IPS-18c (cell line): ENCODE data around the gene IL1A.

Experiments
- H3K4me3 ChIP-seq: 2 replicates; pipeline ENCODE4 v1.7.0; 2013; ENCODE audit warnings: low read depth, mild to moderate bottlenecking, low read length, moderate library complexity; ENCODE audit not compliant: insufficient read depth
- H3K9me3 ChIP-seq: one replicate; pipeline ENCODE4 v1.6.1; 2013; ENCODE audit warnings: mild to moderate bottlenecking, low read length, moderate library complexity; ENCODE audit not compliant: control insufficient read depth, insufficient read depth

The IL1A gene

GRCh38 chr2:112821142-112821541 lies 36.8 kb upstream of the IL1A start:
- H3K4me3 ChIP-seq: no peak overlapping the region
- H3K9me3 ChIP-seq: peaks cover 2% of the 10 kb centered on the region

GRCh38 chr2:112820343-112820742 lies 36.0 kb upstream of the IL1A start:
- Histone ChIP-seq H3K9me3 (peaks cover 2% of the 10 kb centered on the region), H3K4me3 (no peak overlapping the region)

GRCh38 chr2:112819081-112819480 lies 34.8 kb upstream of the IL1A start:
- Histone ChIP-seq H3K4me3 (no peak overlapping the region), H3K9me3 (peaks cover 2% of the 10 kb centered on the region)

- Histone ChIP-seq H3K4me3 (no peak overlapping the region), H3K9me3 (peaks cover 2% of the 10 kb centered on the region)
Measured at GRCh38 chr2:112818094-112818902, 34.0 kb upstream of the IL1A start.

GRCh38 chr2:112817082-112817689 lies 32.9 kb upstream of the IL1A start:
- Histone ChIP-seq H3K4me3 (no peak overlapping the region), H3K9me3 (peaks cover 2% of the 10 kb centered on the region)

GRCh38 chr2:112814278-112814677 lies 30.0 kb upstream of the IL1A start:
- H3K4me3 ChIP-seq: no peak overlapping the region
- no peaks in the 10 kb centered on the region for H3K9me3 ChIP-seq

- Histone ChIP-seq H3K4me3 (no peak overlapping the region), H3K9me3 (no peaks in the 10 kb centered on the region)
Measured at GRCh38 chr2:112813280-112813966, 29.1 kb upstream of the IL1A start.

GRCh38 chr2:112812318-112813267 lies 28.3 kb upstream of the IL1A start:
- Histone ChIP-seq H3K4me3 (no peak overlapping the region), H3K9me3 (no peaks in the 10 kb centered on the region)

GRCh38 chr2:112811841-112812306 lies 27.6 kb upstream of the IL1A start:
- H3K4me3 ChIP-seq: no peak overlapping the region
- H3K9me3 ChIP-seq: no peaks in the 10 kb centered on the region

- Histone ChIP-seq H3K4me3 (no peak overlapping the region), H3K9me3 (no peaks in the 10 kb centered on the region)
Measured at GRCh38 chr2:112811276-112811831, 27.1 kb upstream of the IL1A start.

- Histone ChIP-seq H3K9me3 (no peaks in the 10 kb centered on the region), H3K4me3 (no peak overlapping the region)
Measured at GRCh38 chr2:112809112-112809511, 24.8 kb upstream of the IL1A start.

GRCh38 chr2:112807233-112807807 lies 23.0 kb upstream of the IL1A start:
- Histone ChIP-seq H3K4me3 (no peak overlapping the region), H3K9me3 (no peaks in the 10 kb centered on the region)

- H3K4me3 ChIP-seq: no peak overlapping the region
- no peaks in the 10 kb centered on the region for H3K9me3 ChIP-seq
Measured at GRCh38 chr2:112805542-112805941, 21.2 kb upstream of the IL1A start.

- no peak overlapping the region for H3K4me3 ChIP-seq
- H3K9me3 ChIP-seq: no peaks in the 10 kb centered on the region
Measured at GRCh38 chr2:112803691-112804521, 19.6 kb upstream of the IL1A start.

GRCh38 chr2:112800881-112801583 lies 16.7 kb upstream of the IL1A start:
- Histone ChIP-seq H3K9me3 (no peaks in the 10 kb centered on the region), H3K4me3 (no peak overlapping the region)
